Neural cell (in vitro differentiated cells): Measurements from ENCODE around the gene PHLDB2. TPM values are rescaled to one million over a fixed set of nuclear protein-coding genes. Genes with fewer than 3 reads are reported as not detected.

ENCODE experiments used
- H2AFZ ChIP-seq: fragments of 200-600, 300-800 bp; sonication (generic), shearing (Covaris generic); 2 replicates; pipeline ENCODE4 v1.6.0; 2014; ENCODE audit warnings: low read depth, mild to moderate bottlenecking, antibody characterized with exemption, low read length, moderate library complexity
- H3F3A ChIP-seq: fragments of 200-600 bp; shearing (Covaris generic); 2 replicates; pipeline ENCODE4 v1.6.1; 2016; ENCODE audit warnings: mild to moderate bottlenecking, moderate library complexity, mixed read lengths, antibody characterized with exemption, low read length; ENCODE audit not compliant: insufficient read depth, poor library complexity, severe bottlenecking
- H3K27ac ChIP-seq: fragments of 200-600, 300-800 bp; sonication (generic), shearing (Covaris generic); 2 replicates; pipeline ENCODE4 v1.5.1; 2014; ENCODE audit warnings: mild to moderate bottlenecking, low read length, moderate library complexity
- H3K27me3 ChIP-seq: fragments of 300-800, 200-600 bp; sonication (generic), shearing (Covaris generic); 2 replicates; pipeline ENCODE4 v1.6.0; 2014; ENCODE audit warnings: mild to moderate bottlenecking, low read depth, low read length, moderate library complexity; ENCODE audit not compliant: insufficient read depth
- H3K36me3 ChIP-seq: fragments of 300-800, 200-600 bp; sonication (generic), shearing (Covaris generic); 2 replicates; pipeline ENCODE4 v1.5.1; 2014; ENCODE audit warnings: mild to moderate bottlenecking, antibody characterized with exemption, low read length, moderate library complexity; ENCODE audit not compliant: insufficient read depth
- H3K4me2 ChIP-seq: fragments of 300-800, 200-600 bp; sonication (generic), shearing (Covaris generic); 2 replicates; pipeline ENCODE4 v1.6.0; 2014; ENCODE audit warnings: mild to moderate bottlenecking, low read length
- H3K4me3 ChIP-seq: fragments of 300-800, 200-600 bp; sonication (generic), shearing (Covaris generic); 2 replicates; pipeline ENCODE4 v1.5.1; 2014; ENCODE audit warnings: mild to moderate bottlenecking, low read length, moderate library complexity
- H3K79me2 ChIP-seq: fragments of 200-600 bp; shearing (Covaris generic); replicated peaks from 2 replicates; pipeline ENCODE4 v1.6.0; 2014; ENCODE audit warnings: mild to moderate bottlenecking, low read length, moderate library complexity; ENCODE audit not compliant: insufficient read depth
- H3K9ac ChIP-seq: fragments of 300-800, 200-600 bp; sonication (generic), shearing (Covaris generic); 2 replicates; pipeline ENCODE4 v1.6.1; 2016; ENCODE audit warnings: mild to moderate bottlenecking, low read length, mixed read lengths
- H3K9me2 ChIP-seq: fragments of 200-600 bp; shearing (Covaris generic); 2 replicates; pipeline ENCODE4 v1.6.1; 2016; ENCODE audit warnings: mild to moderate bottlenecking, low read length, mixed read lengths; ENCODE audit not compliant: insufficient read depth
- H3K9me3 ChIP-seq: fragments of 200-600, 300-800 bp; sonication (generic), shearing (Covaris generic); 2 replicates; pipeline ENCODE4 v1.6.1; 2016; ENCODE audit warnings: mild to moderate bottlenecking, mixed run types, low read length, moderate library complexity, mixed read lengths
- H4K20me1 ChIP-seq: fragments of 200-600 bp; shearing (Covaris generic); 2 replicates; pipeline ENCODE4 v1.6.1; 2016; ENCODE audit warnings: mild to moderate bottlenecking, mixed run types; ENCODE audit not compliant: insufficient read depth
- CTCF ChIP-seq: fragments of 450-650 bp; IDR thresholded peaks from 2 replicates; pipeline ENCODE4 v1.5.1; 2014; ENCODE audit warnings: antibody characterized with exemption, mild to moderate bottlenecking, moderate library complexity; ENCODE audit not compliant: poor library complexity, severe bottlenecking
- EP300 ChIP-seq: fragments of 450-650 bp; conservative IDR thresholded peaks from 2 replicates; pipeline ENCODE4 v1.6.1; 2014; ENCODE audit warnings: antibody characterized with exemption, mild to moderate bottlenecking, moderate library complexity; ENCODE audit not compliant: poor library complexity, severe bottlenecking
- EZH2 ChIP-seq: fragments of 200-600, 300-800 bp; shearing (Covaris generic), sonication (generic); IDR thresholded peaks from 2 replicates; pipeline ENCODE4 v1.6.1; 2014; ENCODE audit warnings: antibody characterized with exemption, low read length, borderline replicate concordance, mild to moderate bottlenecking; ENCODE audit not compliant: insufficient read depth, poor library complexity, severe bottlenecking
- MXI1 ChIP-seq: fragments of 450-650 bp; conservative IDR thresholded peaks from 2 replicates; pipeline ENCODE4 v1.6.1; 2014; ENCODE audit warnings: antibody characterized with exemption, mild to moderate bottlenecking; ENCODE audit not compliant: poor library complexity, severe bottlenecking
- POLR2AphosphoS5 ChIP-seq: IDR thresholded peaks from 2 replicates; pipeline ENCODE4 v1.6.1; 2012
- RAD21 ChIP-seq: fragments of 450-650 bp; conservative IDR thresholded peaks from 2 replicates; pipeline ENCODE4 v1.6.1; 2014; ENCODE audit warnings: antibody characterized with exemption, mild to moderate bottlenecking, moderate library complexity
- REST ChIP-seq: IDR thresholded peaks from 2 replicates; pipeline ENCODE4 v1.6.1; 2012; ENCODE audit warnings: borderline replicate concordance
- SMC3 ChIP-seq: fragments of 450-650 bp; conservative IDR thresholded peaks from 2 replicates; pipeline ENCODE4 v1.6.1; 2014; ENCODE audit warnings: antibody characterized with exemption, mild to moderate bottlenecking, moderate library complexity; ENCODE audit not compliant: poor library complexity
- TAF1 ChIP-seq: IDR thresholded peaks from 2 replicates; pipeline ENCODE4 v1.6.1; 2012; ENCODE audit warnings: low read depth
- polyA plus RNA-seq: library from polyadenylated mRNA; depleted of rRNA; stranded (reverse); fragments of >200 nt; gene quantifications from 2 replicates; pipeline ENCODE4 v1.2.3, GENCODE V29; 2014

The PHLDB2 gene
- polyA plus RNA-seq, 1 donor from 2014 or later = 1.4 TPM

GRCh38 chr3:111846717-111847116 lies 12.3 kb upstream of the PHLDB2 start:
- Histone ChIP-seq H3K9me3 (no peaks in the 10 kb centered on the region), H3K4me3 (no peak overlapping the region), H4K20me1 (no peaks in the 10 kb centered on the region), H3K4me2 (no peak overlapping the region), H3F3A (no peaks in the 10 kb centered on the region), H3K9ac (no peak overlapping the region), H3K36me3 (no peaks in the 10 kb centered on the region), H2AFZ (no peak overlapping the region), H3K79me2 (no peaks in the 10 kb centered on the region), H3K27ac (no peak overlapping the region), H3K9me2 (no peaks in the 10 kb centered on the region), H3K27me3 (no peaks in the 10 kb centered on the region)
- no peak for TF ChIP-seq RAD21
- TF ChIP-seq REST = no peak
- TF ChIP-seq EZH2 = no peak
- TF ChIP-seq POLR2AphosphoS5 = no peak
- TF ChIP-seq MXI1 = no peak
- TF ChIP-seq TAF1 = no peak
- TF ChIP-seq CTCF = no peak
- no peak for TF ChIP-seq SMC3
- TF ChIP-seq EP300 = no peak

- no peaks in the 10 kb centered on the region for H3K36me3 ChIP-seq
- H3K9me2 ChIP-seq = no peaks in the 10 kb centered on the region
- no peaks in the 10 kb centered on the region for H3K79me2 ChIP-seq
- no peak overlapping the region for H3K27ac ChIP-seq
- no peaks in the 10 kb centered on the region for H3K27me3 ChIP-seq
- no peaks in the 10 kb centered on the region for H3K9me3 ChIP-seq
- no peaks in the 10 kb centered on the region for H3F3A ChIP-seq
- H4K20me1 ChIP-seq = no peaks in the 10 kb centered on the region
- no peak overlapping the region for H3K4me2 ChIP-seq
- no peak for TF ChIP-seq POLR2AphosphoS5
- H3K4me3 ChIP-seq = no peak overlapping the region
- H3K9ac ChIP-seq = no peak overlapping the region
- H2AFZ ChIP-seq = no peak overlapping the region
These were observed 10.8 kb upstream of the PHLDB2 start for GRCh38 chr3:111848283-111848682.

GRCh38 chr3:111848778-111849177 lies 10.3 kb upstream of the PHLDB2 start:
- Histone ChIP-seq H4K20me1 (no peaks in the 10 kb centered on the region), H3K27ac (no peak overlapping the region), H3K4me3 (no peak overlapping the region), H3K9ac (no peak overlapping the region), H3K27me3 (no peaks in the 10 kb centered on the region), H3K9me2 (no peaks in the 10 kb centered on the region), H3K4me2 (no peak overlapping the region), H3K79me2 (no peaks in the 10 kb centered on the region), H3K36me3 (no peaks in the 10 kb centered on the region), H3F3A (no peaks in the 10 kb centered on the region), H3K9me3 (no peaks in the 10 kb centered on the region), H2AFZ (no peak overlapping the region)
- no peak for TF ChIP-seq RAD21
- TF ChIP-seq POLR2AphosphoS5 = no peak
- TF ChIP-seq SMC3 = no peak
- no peak for TF ChIP-seq EZH2
- no peak for TF ChIP-seq CTCF
- TF ChIP-seq REST = no peak
- TF ChIP-seq TAF1 = no peak
- TF ChIP-seq EP300 = no peak
